Stimulated activated CD4-positive, alpha-beta T cell treated with anti-CD3 and anti-CD28 coated beads, TNF-alpha, amount 100 ng/mL, for 24 hours (primary cell): ENCODE measurements around the gene GATA3.

Experiments used
- DNase-seq, 3 experiments: peaks; one replicate each; pipeline ENCODE4 v3.0.0-alpha.2; 2020; ENCODE audit warnings: low read depth in 3 of 3

Gene GATA3

GRCh38 chr10:8037941-8038894 lies 16.3 kb upstream of the GATA3 start:
- DNase-seq, result no peak

- no peak for DNase-seq
These were observed 15.1 kb upstream of the GATA3 start for GRCh38 chr10:8039321-8039881.

GRCh38 chr10:8040651-8041050 lies 13.8 kb upstream of the GATA3 start:
- DNase-seq, result no peak

- DNase-seq, result no peak
These were observed 13.1 kb upstream of the GATA3 start for GRCh38 chr10:8041284-8041991.

GRCh38 chr10:8041992-8042720 lies 12.3 kb upstream of the GATA3 start:
- DNase-seq, result no peak

GRCh38 chr10:8042721-8043568 lies 11.5 kb upstream of the GATA3 start:
- DNase-seq, result no peak

GRCh38 chr10:8043569-8044306 lies 10.8 kb upstream of the GATA3 start:
- no peak for DNase-seq

GRCh38 chr10:8044331-8044907 lies 10.1 kb upstream of the GATA3 start:
- DNase-seq, result no peak

- no peak for DNase-seq
These were observed 9.4 kb upstream of the GATA3 start for GRCh38 chr10:8044908-8045725.

- DNase-seq, result no peak
These were observed 8.6 kb upstream of the GATA3 start for GRCh38 chr10:8045726-8046494.

- DNase-seq, result no peak
These were observed 6.8 kb upstream of the GATA3 start for GRCh38 chr10:8047452-8048280.

- DNase-seq, result no peak
These were observed 6.0 kb upstream of the GATA3 start for GRCh38 chr10:8048281-8049008.

GRCh38 chr10:8049045-8049864 lies 5.2 kb upstream of the GATA3 start:
- no peak for DNase-seq

GRCh38 chr10:8049865-8050555 lies 4.5 kb upstream of the GATA3 start:
- DNase-seq, result no peak

GRCh38 chr10:8050556-8051108 lies 3.9 kb upstream of the GATA3 start:
- no peak for DNase-seq
